MCF 10A (cell line): Measurements from ENCODE around the gene FAM171A1. TPM values are rescaled to one million over a fixed set of nuclear protein-coding genes. Genes with fewer than 3 reads are reported as not detected.
"Not testable (repeated sequence)": the region's sequence is repeated elsewhere in the genome, so short reads cannot be mapped to it uniquely, and the experiment has no call there.

ENCODE experiments used
- BruUV-seq: library from RNA; stranded (reverse); fragments of 400-500 nt; replicated peaks from 2 replicates; lab custom pipeline; 2021; lab: Mats Ljungman, UMichigan
- CTCF ChIA-PET: fragments of 300-600 bp; sonication (Branson Sonifier 250); formaldehyde crosslinking; extraction: SDS; loops from one replicate; lab custom pipeline; 2021; ENCODE audit warnings: antibody characterized with exemption, inconsistent platforms; lab: Yijun Ruan, JAX
- POLR2A ChIA-PET: fragments of 300-600, 350-650 bp; sonication (Branson Sonifier 250); formaldehyde crosslinking; extraction: SDS; loops from one replicate; lab custom pipeline; 2020; ENCODE audit warnings: antibody characterized with exemption, inconsistent platforms; lab: Yijun Ruan, JAX
- DNase-seq: peaks from one replicate; pipeline ENCODE4 v3.0.0-alpha.2; 2018; ENCODE audit not compliant: unreplicated experiment
- H3K27ac Mint-ChIP-seq: one replicate; pipeline ENCODE4 v1.8.0; 2022; ENCODE audit warnings: mild to moderate bottlenecking, low read depth, mixed read lengths; ENCODE audit not compliant: unreplicated experiment
- H3K27me3 Mint-ChIP-seq: one replicate; pipeline ENCODE4 v1.8.0; 2022; ENCODE audit warnings: mixed read lengths; ENCODE audit not compliant: insufficient read depth, unreplicated experiment
- H3K36me3 Mint-ChIP-seq: one replicate; pipeline ENCODE4 v1.8.0; 2022; ENCODE audit warnings: mild to moderate bottlenecking, moderate library complexity, mixed read lengths; ENCODE audit not compliant: insufficient read depth, unreplicated experiment
- H3K4me1 Mint-ChIP-seq: one replicate; pipeline ENCODE4 v1.8.0; 2022; ENCODE audit warnings: mixed read lengths; ENCODE audit not compliant: insufficient read depth, unreplicated experiment
- H3K4me3 Mint-ChIP-seq: one replicate; pipeline ENCODE4 v1.8.0; 2022; ENCODE audit warnings: mild to moderate bottlenecking, moderate library complexity, mixed read lengths; ENCODE audit not compliant: unreplicated experiment
- H3K9me3 Mint-ChIP-seq: one replicate; pipeline ENCODE4 v1.8.0; 2022; ENCODE audit warnings: mixed read lengths; ENCODE audit not compliant: unreplicated experiment
- CTCF ChIP-seq: fragments of 200-600 bp; IDR thresholded peaks from one replicate; pipeline ENCODE4 v1.8.0; 2022; ENCODE audit warnings: antibody characterized with exemption, mild to moderate bottlenecking; ENCODE audit not compliant: unreplicated experiment
- intact Hi-C: fragments of 100-400 bp; cut with micrococcal nuclease; formaldehyde crosslinking; loops from 2 replicates; pipeline ENCODE4 v1.14.1; 2022
- total RNA-seq: library from RNA; stranded (reverse); gene quantifications from 2 replicates; pipeline ENCODE4 v1.2.3, GENCODE V29; 2022

The FAM171A1 gene
- total RNA-seq, 1 experiment from 2014 or later: 9.3 TPM

GRCh38 chr10:15336211-15336610 is 34.9 kb downstream of the FAM171A1 start:
- BruUV-seq: no TSS peak
- Mint-ChIP-seq H3K27ac (no peak overlapping the region), H3K4me1 (no peaks in the 10 kb centered on the region), H3K4me3 (no peak overlapping the region), H3K27me3 (no peaks in the 10 kb centered on the region), H3K36me3 (no peaks in the 10 kb centered on the region), H3K9me3 (no peaks in the 10 kb centered on the region)
- CTCF ChIA-PET: interaction anchor here (0.5 to 0.7 kb wide), 2 partner anchors 12 to 941 kb away, joined by 3 to 4 read pairs; no protein-coding TSS in a partner anchor
- DNase-seq: no peak
- intact Hi-C loops: no loop called here
- POLR2A ChIA-PET: no interaction called here
- no peak for TF ChIP-seq CTCF

- Mint-ChIP-seq H3K4me3 (no peak overlapping the region), H3K36me3 (peaks cover 2% of the 10 kb centered on the region), H3K27me3 (no peaks in the 10 kb centered on the region), H3K27ac (no peak overlapping the region), H3K9me3 (no peaks in the 10 kb centered on the region), H3K4me1 (no peaks in the 10 kb centered on the region)
- CTCF ChIA-PET: interaction anchor here (0.5 kb wide), 1 partner anchor 13 kb away, joined by 4 read pairs; no protein-coding TSS in a partner anchor
- intact Hi-C loops: no loop called here
- TF ChIP-seq CTCF: no peak
- no TSS peak for BruUV-seq
- POLR2A ChIA-PET: no interaction called here
- DNase-seq: no peak
Observed at GRCh38 chr10:15335508-15335907, 35.6 kb downstream of the FAM171A1 start.

- Mint-ChIP-seq H3K36me3 (peaks cover 6% of the 10 kb centered on the region), H3K4me1 (no peaks in the 10 kb centered on the region), H3K9me3 (no peaks in the 10 kb centered on the region), H3K4me3 (no peak overlapping the region), H3K27ac (no peak overlapping the region), H3K27me3 (no peaks in the 10 kb centered on the region)
- ChIA-PET POLR2A (no interaction called here), CTCF (no interaction called here)
- BruUV-seq: no TSS peak
- no peak for DNase-seq
- TF ChIP-seq CTCF: no peak
- intact Hi-C loops: no loop called here
Observed at GRCh38 chr10:15334650-15335323, 36.3 kb downstream of the FAM171A1 start.

GRCh38 chr10:15333909-15334649 is 37.0 kb downstream of the FAM171A1 start:
- intact Hi-C loops: no loop called here
- POLR2A ChIA-PET: no interaction called here
- no TSS peak for BruUV-seq
- Mint-ChIP-seq H3K27me3 (no peaks in the 10 kb centered on the region), H3K4me1 (no peaks in the 10 kb centered on the region), H3K36me3 (peaks cover 6% of the 10 kb centered on the region), H3K9me3 (no peaks in the 10 kb centered on the region), H3K27ac (no peak overlapping the region), H3K4me3 (no peak overlapping the region)
- TF ChIP-seq CTCF: no peak
- CTCF ChIA-PET: interaction anchor here (0.6 to 0.7 kb wide), 3 partner anchors 30 to 299 kb away, joined by 3 read pairs; no protein-coding TSS in a partner anchor
- DNase-seq: no peak

GRCh38 chr10:15333181-15333580 is 37.9 kb downstream of the FAM171A1 start:
- H3K4me3 Mint-ChIP-seq, BruUV-seq, DNase-seq, H3K27ac Mint-ChIP-seq, intact Hi-C loops, H3K27me3 Mint-ChIP-seq, H3K9me3 Mint-ChIP-seq, H3K4me1 Mint-ChIP-seq: not testable (repeated sequence)
- ChIA-PET CTCF (interaction anchor here (0.6 kb wide), 3 partner anchors 37 to 1159 kb away, joined by 3 to 4 read pairs (median 3); no protein-coding TSS in a partner anchor), POLR2A (interaction anchor here (0.7 kb wide), 1 partner anchor 10 kb away, joined by 4 read pairs; no protein-coding TSS in a partner anchor)
- H3K36me3 Mint-ChIP-seq: peaks cover 12% of the 10 kb centered on the region
